ENCODE data around the gene ASIC1.

ASIC1 gene

GRCh38 chr12:50085615-50086072 is 28.2 kb downstream of the ASIC1 start:
- no peak for DNase-seq

GRCh38 chr12:50086148-50086547 is 28.8 kb downstream of the ASIC1 start:
- DNase-seq = no peak

GRCh38 chr12:50087151-50087550 is 29.8 kb downstream of the ASIC1 start:
- no peak for DNase-seq

- no peak for DNase-seq
These were observed 30.6 kb downstream of the ASIC1 start for GRCh38 chr12:50087995-50088394.

- DNase-seq = peak; percentile 9
These were observed 31.4 kb downstream of the ASIC1 start for GRCh38 chr12:50088577-50089335.

GRCh38 chr12:50089730-50090129 is 32.3 kb downstream of the ASIC1 start:
- no peak for DNase-seq

- no peak for DNase-seq
These were observed 33.0 kb downstream of the ASIC1 start for GRCh38 chr12:50090391-50090790.

GRCh38 chr12:50097952-50098351 is 40.6 kb downstream of the ASIC1 start:
- DNase-seq = no peak

- no peak for DNase-seq
These were observed 42.1 kb downstream of the ASIC1 start for GRCh38 chr12:50099302-50100008.

GRCh38 chr12:50100561-50100960 is 43.2 kb downstream of the ASIC1 start:
- no peak for DNase-seq

- no peak for DNase-seq
These were observed 44.3 kb downstream of the ASIC1 start for GRCh38 chr12:50101663-50102062.

GRCh38 chr12:50102131-50102531 is 44.7 kb downstream of the ASIC1 start:
- DNase-seq = no peak

- no peak for DNase-seq
These were observed 45.4 kb downstream of the ASIC1 start for GRCh38 chr12:50102646-50103309.

- no peak for DNase-seq
These were observed 46.0 kb downstream of the ASIC1 start for GRCh38 chr12:50103351-50103750.

- DNase-seq = peak; percentile 25
These were observed 46.4 kb downstream of the ASIC1 start, which contains the start of gene GPD1 for GRCh38 chr12:50103767-50104321. TSS of gene GPD1 (plus strand) at chr12:50104008. CDS start at chr12:50104051, 43 bp downstream.

- DNase-seq = no peak
These were observed 47.3 kb downstream of the ASIC1 start for GRCh38 chr12:50104417-50105366.

GRCh38 chr12:50105913-50106450 is 48.6 kb downstream of the ASIC1 start:
- no peak for DNase-seq

GRCh38 chr12:50106907-50107306 is 49.5 kb downstream of the ASIC1 start:
- no peak for DNase-seq

- no peak for DNase-seq
These were observed 50.2 kb downstream of the ASIC1 start for GRCh38 chr12:50107416-50108268.

- no peak for DNase-seq
These were observed 51.9 kb downstream of the ASIC1 start for GRCh38 chr12:50109319-50109718.
